ENCODE measurements around the gene ABCB6.

DNA sequence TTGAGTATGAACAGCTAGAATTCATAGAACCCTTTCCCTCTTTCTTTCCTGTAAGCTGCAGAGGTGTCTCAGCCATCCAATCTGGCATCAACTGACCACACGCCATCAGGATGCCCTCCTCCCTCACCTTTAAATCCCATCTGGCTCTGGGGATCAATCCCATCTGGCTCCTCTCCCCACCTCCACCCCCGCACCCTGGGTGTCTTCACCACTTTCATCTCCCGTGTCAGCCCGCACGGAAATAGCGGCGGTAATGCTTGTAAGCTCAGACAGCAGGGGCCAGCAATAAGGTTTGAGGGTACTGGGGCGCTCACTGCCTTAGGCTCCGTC is 33.8 kb upstream of the ABCB6 start:
- TF ChIP-seq, protein P1, sequence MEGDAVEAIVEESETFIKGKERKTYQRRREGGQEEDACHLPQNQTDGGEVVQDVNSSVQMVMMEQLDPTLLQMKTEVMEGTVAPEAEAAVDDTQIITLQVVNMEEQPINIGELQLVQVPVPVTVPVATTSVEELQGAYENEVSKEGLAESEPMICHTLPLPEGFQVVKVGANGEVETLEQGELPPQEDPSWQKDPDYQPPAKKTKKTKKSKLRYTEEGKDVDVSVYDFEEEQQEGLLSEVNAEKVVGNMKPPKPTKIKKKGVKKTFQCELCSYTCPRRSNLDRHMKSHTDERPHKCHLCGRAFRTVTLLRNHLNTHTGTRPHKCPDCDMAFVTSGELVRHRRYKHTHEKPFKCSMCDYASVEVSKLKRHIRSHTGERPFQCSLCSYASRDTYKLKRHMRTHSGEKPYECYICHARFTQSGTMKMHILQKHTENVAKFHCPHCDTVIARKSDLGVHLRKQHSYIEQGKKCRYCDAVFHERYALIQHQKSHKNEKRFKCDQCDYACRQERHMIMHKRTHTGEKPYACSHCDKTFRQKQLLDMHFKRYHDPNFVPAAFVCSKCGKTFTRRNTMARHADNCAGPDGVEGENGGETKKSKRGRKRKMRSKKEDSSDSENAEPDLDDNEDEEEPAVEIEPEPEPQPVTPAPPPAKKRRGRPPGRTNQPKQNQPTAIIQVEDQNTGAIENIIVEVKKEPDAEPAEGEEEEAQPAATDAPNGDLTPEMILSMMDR (conservative IDR thresholded peaks at IDR 0.05 in 1 of 2, IDR thresholded peaks at IDR 0.05 in 1 of 2; ENCODE audit: extremely low read depth in 1 of 2, insufficient read depth in 1 of 2, low read depth in 1 of 2, low read length in 2 of 2): no peak
- no peak for TF ChIP-seq EZH2 (IDR thresholded peaks at IDR 0.05; ENCODE audit: borderline replicate concordance, low read length)
